ENCODE data around the gene OTOGL. TPM values are rescaled to one million over a fixed set of nuclear protein-coding genes. Genes with fewer than 3 reads are reported as not detected.

The OTOGL gene
- polyA plus RNA-seq, 3 donors, result not detected

DNA sequence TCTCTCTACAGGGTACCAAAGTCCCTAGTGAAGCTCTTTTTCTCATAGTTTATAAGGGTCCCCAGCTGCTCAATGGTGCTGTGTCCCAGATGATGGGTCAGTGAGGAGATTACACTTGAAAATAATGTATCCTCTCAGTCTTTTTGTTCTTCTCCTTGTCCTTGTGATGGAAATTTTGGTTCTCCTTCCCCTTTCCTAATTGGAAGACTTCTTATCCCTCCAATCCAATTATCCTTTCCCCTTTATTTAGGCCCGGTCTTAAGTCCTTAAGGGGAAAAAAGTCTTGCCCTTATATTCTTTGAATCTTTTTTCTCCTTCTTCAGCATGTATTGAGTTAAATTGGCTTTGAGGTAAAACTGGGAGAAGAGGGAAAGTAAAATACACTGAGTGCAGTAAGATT is 218.6 kb downstream of the OTOGL start:
- H3K27me3 ChIP-seq (ENCODE audit: control insufficient read depth in 2 of 2, insufficient read depth in 2 of 2, low read length in 2 of 2), result no peaks in the 10 kb centered on the region
- no peaks in the 10 kb centered on the region for H3K27me3 Mint-ChIP-seq (ENCODE audit: low read depth in 3 of 3)

DNA sequence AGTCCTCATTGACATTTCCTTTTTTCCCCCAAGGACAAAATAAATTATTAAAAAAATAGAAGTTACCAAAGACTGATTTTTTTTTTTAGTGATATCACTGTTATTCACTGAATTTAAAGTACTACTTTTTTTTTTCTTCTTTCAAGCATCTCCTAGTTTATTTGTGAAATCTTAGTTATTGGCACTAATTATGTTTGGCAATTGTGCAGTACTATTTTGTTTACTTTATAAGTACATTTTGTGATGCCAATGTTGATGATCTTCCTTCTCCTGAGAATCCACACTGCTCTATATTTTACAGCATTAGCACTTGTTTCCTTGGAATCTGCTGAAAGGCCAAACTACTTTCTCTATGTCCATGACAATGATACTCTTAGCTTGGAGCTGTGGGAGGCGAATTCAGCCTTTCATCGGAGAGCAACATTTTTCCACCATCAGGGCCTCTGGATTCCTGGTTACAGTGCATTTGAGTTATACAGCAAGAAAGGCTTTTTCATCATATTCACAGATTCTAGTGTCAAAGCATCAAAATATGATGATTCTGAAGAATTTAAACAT is 220.9 kb downstream of the OTOGL start:
- Histone ChIP-seq H3K9me3 (replicated peaks in 1 of 2; ENCODE audit: control insufficient read depth in 1 of 2, insufficient read depth in 1 of 2, low read length in 2 of 2) (no peaks in the 10 kb centered on the region), H3K4me1 (ENCODE audit: control insufficient read depth in 1 of 2, insufficient read depth in 2 of 2, low read length in 2 of 2) (no peaks in the 10 kb centered on the region), H3K27ac (ENCODE audit: low read depth in 1 of 2, low read length in 2 of 2) (no peak overlapping the region), H3K4me3 (replicated peaks in 1 of 3; ENCODE audit: low read depth in 2 of 3, low read length in 3 of 3) (no peak overlapping the region), H2AFZ (ENCODE audit: insufficient read depth, low read depth, low read length, poor library complexity, severe bottlenecking) (no peak overlapping the region), H3K27me3 (ENCODE audit: control insufficient read depth in 2 of 2, insufficient read depth in 2 of 2, low read length in 2 of 2) (no peaks in the 10 kb centered on the region), H3K9ac (ENCODE audit: insufficient read depth, low read length, poor library complexity, severe bottlenecking) (no peak overlapping the region), H3K36me3 (replicated peaks in 1 of 2; ENCODE audit: control insufficient read depth in 1 of 2, insufficient read depth in 2 of 2, low read length in 2 of 2) (no peaks in the 10 kb centered on the region), H3K4me2 (replicated peaks; ENCODE audit: extremely low read depth, low read length, poor library complexity, severe bottlenecking) (no peak overlapping the region), H3K79me2 (ENCODE audit: insufficient read depth, low read length) (no peaks in the 10 kb centered on the region), H4K20me1 (ENCODE audit: insufficient read depth, low read length) (no peaks in the 10 kb centered on the region)
- peaks cover 0 to 3% (median 0%) of the 10 kb centered on the region in 3 donors for H3K27me3 Mint-ChIP-seq (ENCODE audit: low read depth in 3 of 3)
- no peaks in the 10 kb centered on the region for H3K36me3 Mint-ChIP-seq
- no peak overlapping the region for H3K27ac Mint-ChIP-seq
- WGBS (ENCODE audit: insufficient coverage), result no CpG with 5 or more reads among the region's 2 CpGs
- intact Hi-C loops (cut with micrococcal nuclease), result no loop called here
- H3K9me3 Mint-ChIP-seq, result peaks cover 0 to 2% (median 0%) of the 10 kb centered on the region in 7 donors
- DNase-seq, result no peak
- TF ChIP-seq, protein P1, sequence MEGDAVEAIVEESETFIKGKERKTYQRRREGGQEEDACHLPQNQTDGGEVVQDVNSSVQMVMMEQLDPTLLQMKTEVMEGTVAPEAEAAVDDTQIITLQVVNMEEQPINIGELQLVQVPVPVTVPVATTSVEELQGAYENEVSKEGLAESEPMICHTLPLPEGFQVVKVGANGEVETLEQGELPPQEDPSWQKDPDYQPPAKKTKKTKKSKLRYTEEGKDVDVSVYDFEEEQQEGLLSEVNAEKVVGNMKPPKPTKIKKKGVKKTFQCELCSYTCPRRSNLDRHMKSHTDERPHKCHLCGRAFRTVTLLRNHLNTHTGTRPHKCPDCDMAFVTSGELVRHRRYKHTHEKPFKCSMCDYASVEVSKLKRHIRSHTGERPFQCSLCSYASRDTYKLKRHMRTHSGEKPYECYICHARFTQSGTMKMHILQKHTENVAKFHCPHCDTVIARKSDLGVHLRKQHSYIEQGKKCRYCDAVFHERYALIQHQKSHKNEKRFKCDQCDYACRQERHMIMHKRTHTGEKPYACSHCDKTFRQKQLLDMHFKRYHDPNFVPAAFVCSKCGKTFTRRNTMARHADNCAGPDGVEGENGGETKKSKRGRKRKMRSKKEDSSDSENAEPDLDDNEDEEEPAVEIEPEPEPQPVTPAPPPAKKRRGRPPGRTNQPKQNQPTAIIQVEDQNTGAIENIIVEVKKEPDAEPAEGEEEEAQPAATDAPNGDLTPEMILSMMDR (IDR thresholded peaks at IDR 0.05), result no peak
- H3K4me3 Mint-ChIP-seq, result no peak overlapping the region
- no peaks in the 10 kb centered on the region for H3K4me1 Mint-ChIP-seq

More for the DNA sequence above, 218.6 kb downstream of the OTOGL start:
- H3K36me3 ChIP-seq (replicated peaks in 1 of 2; ENCODE audit: control insufficient read depth in 1 of 2, insufficient read depth in 2 of 2, low read length in 2 of 2), result no peaks in the 10 kb centered on the region
- H2AFZ ChIP-seq (ENCODE audit: insufficient read depth, low read depth, low read length, poor library complexity, severe bottlenecking), result no peak overlapping the region
- H3K4me2 ChIP-seq (replicated peaks; ENCODE audit: extremely low read depth, low read length, poor library complexity, severe bottlenecking), result no peak overlapping the region
- WGBS (ENCODE audit: insufficient coverage), result no CpG with 5 or more reads among the region's 1 CpG
- no peak overlapping the region for H3K4me3 ChIP-seq (replicated peaks in 1 of 3; ENCODE audit: low read depth in 2 of 3, low read length in 3 of 3)
- no peaks in the 10 kb centered on the region for H3K9me3 ChIP-seq (replicated peaks in 1 of 2; ENCODE audit: control insufficient read depth in 1 of 2, insufficient read depth in 1 of 2, low read length in 2 of 2)
- no peaks in the 10 kb centered on the region for H3K4me1 Mint-ChIP-seq
- no peak overlapping the region for H3K27ac Mint-ChIP-seq
- no peaks in the 10 kb centered on the region for H3K36me3 Mint-ChIP-seq
- H3K4me1 ChIP-seq (ENCODE audit: control insufficient read depth in 1 of 2, insufficient read depth in 2 of 2, low read length in 2 of 2), result no peaks in the 10 kb centered on the region
- intact Hi-C loops (cut with micrococcal nuclease), result no loop called here
- no peaks in the 10 kb centered on the region for H4K20me1 ChIP-seq (ENCODE audit: insufficient read depth, low read length)
- no peaks in the 10 kb centered on the region for H3K79me2 ChIP-seq (ENCODE audit: insufficient read depth, low read length)
- TF ChIP-seq, protein P1 (IDR thresholded peaks at IDR 0.05), result no peak
- DNase-seq, result no peak
- no peak overlapping the region for H3K9ac ChIP-seq (ENCODE audit: insufficient read depth, low read length, poor library complexity, severe bottlenecking)
- H3K27ac ChIP-seq (ENCODE audit: low read depth in 1 of 2, low read length in 2 of 2), result no peak overlapping the region
- no peak overlapping the region for H3K4me3 Mint-ChIP-seq
- peaks cover 0 to 2% (median 0%) of the 10 kb centered on the region in 7 donors for H3K9me3 Mint-ChIP-seq
